Activated CD8-positive, alpha-beta memory T cell treated with anti-CD3 and anti-CD28 coated beads, Interleukin-2, amount 50 U/mL, for 4 hours (primary cell): ENCODE data around the gene CTSV.
"Not testable (repeated sequence)": the region's sequence is repeated elsewhere in the genome, so short reads cannot be mapped to it uniquely, and the experiment has no call there.

Source experiments
- DNase-seq: peaks from one replicate; pipeline ENCODE4 v3.0.0-alpha.2; 2020

CTSV gene

GRCh38 chr9:97038611-97039513 lies at the start of gene CTSV:
Gene CTSV (minus strand): TSS chr9:97039142. CDS start chr9:97038043, 1,099 bp downstream.
- DNase-seq: peak; percentile 73

GRCh38 chr9:97087668-97088215 lies 48.8 kb upstream of the CTSV start:
- DNase-seq: not testable (repeated sequence)

- not testable (repeated sequence) for DNase-seq
These were observed 45.6 kb upstream of the CTSV start for GRCh38 chr9:97084562-97084991.

- no peak for DNase-seq
These were observed 39.4 kb upstream of the CTSV start for GRCh38 chr9:97078362-97078761.

GRCh38 chr9:97077452-97078295 lies 38.7 kb upstream of the CTSV start:
- no peak for DNase-seq

- DNase-seq: not testable (repeated sequence)
These were observed 37.9 kb upstream of the CTSV start for GRCh38 chr9:97076731-97077451.

- no peak for DNase-seq
These were observed 37.3 kb upstream of the CTSV start for GRCh38 chr9:97076238-97076637.

- DNase-seq: no peak
These were observed 36.5 kb upstream of the CTSV start for GRCh38 chr9:97075289-97075985.

- DNase-seq: no peak
These were observed 34.6 kb upstream of the CTSV start for GRCh38 chr9:97073506-97073905.

GRCh38 chr9:97072285-97072776 lies 33.4 kb upstream of the CTSV start:
- DNase-seq: no peak

- DNase-seq: not testable (repeated sequence)
These were observed 31.4 kb upstream of the CTSV start for GRCh38 chr9:97070325-97070724.

- DNase-seq: no peak
These were observed 28.5 kb upstream of the CTSV start for GRCh38 chr9:97067490-97067889.

GRCh38 chr9:97064176-97064575 lies 25.2 kb upstream of the CTSV start:
- no peak for DNase-seq

GRCh38 chr9:97060796-97061195 lies 21.9 kb upstream of the CTSV start:
- no peak for DNase-seq

GRCh38 chr9:97059626-97060025 lies 20.7 kb upstream of the CTSV start:
- DNase-seq: no peak

GRCh38 chr9:97057651-97058050 lies 18.7 kb upstream of the CTSV start:
- no peak for DNase-seq

- not testable (repeated sequence) for DNase-seq
These were observed 16.9 kb upstream of the CTSV start for GRCh38 chr9:97055891-97056290.

- no peak for DNase-seq
These were observed 14.8 kb upstream of the CTSV start for GRCh38 chr9:97053717-97054116.

GRCh38 chr9:97052735-97053134 lies 13.8 kb upstream of the CTSV start:
- DNase-seq: no peak

- no peak for DNase-seq
These were observed 7.3 kb upstream of the CTSV start for GRCh38 chr9:97046228-97046627.

GRCh38 chr9:97045300-97045699 lies 6.4 kb upstream of the CTSV start:
- no peak for DNase-seq

GRCh38 chr9:97041898-97042297 lies 3.0 kb upstream of the CTSV start:
- DNase-seq: no peak
